ENCODE results near the gene SNRPA1.
A peak's percentile ranks its signal among the peaks of the same experiment; 100 is the strongest.

SNRPA1 gene

DNA sequence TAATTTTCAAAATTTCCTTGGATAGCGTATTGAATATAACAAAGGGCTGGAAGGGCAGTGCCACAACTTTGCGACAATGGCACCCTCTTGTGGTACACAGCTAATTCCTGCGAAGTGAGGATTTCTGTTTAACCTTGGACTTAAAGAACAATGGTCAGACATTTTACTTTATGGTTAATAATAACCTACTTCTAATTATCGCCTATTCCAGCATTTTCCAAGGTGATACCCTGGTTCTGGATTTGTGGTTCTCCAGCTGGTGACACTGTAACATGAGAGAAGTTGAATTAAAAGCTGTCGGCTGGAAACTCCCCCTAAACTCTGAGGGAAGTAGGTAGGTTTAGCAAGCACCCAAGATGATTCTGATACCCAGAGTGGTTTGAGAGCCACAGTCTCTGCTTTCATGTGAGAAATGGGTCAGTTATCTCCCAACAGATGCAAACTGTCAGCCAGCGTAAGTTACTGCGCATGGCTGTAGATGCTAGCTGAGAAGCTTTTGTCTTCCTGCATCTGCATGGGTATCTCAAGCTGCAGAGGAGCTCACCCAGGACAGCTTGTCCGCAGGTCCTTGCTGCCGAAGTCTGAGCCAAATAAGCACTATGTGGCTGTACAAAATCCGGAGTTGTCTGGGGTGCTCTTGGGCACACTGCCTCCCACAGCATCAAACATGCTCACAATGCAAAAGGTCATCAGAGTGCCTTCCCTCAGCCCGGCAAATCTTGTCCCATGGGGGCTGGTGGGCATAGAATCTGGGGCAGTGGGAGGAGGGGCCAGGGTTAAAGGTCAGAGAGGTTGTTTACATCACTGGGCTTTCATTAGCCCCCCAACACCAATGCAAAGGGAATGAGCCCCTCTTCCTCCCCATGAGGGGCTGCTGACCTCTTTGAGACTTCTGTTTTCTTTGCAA lies 36.6 kb downstream of the SNRPA1 start:
- DNase-seq (ENCODE audit: low read depth): no peak

DNA sequence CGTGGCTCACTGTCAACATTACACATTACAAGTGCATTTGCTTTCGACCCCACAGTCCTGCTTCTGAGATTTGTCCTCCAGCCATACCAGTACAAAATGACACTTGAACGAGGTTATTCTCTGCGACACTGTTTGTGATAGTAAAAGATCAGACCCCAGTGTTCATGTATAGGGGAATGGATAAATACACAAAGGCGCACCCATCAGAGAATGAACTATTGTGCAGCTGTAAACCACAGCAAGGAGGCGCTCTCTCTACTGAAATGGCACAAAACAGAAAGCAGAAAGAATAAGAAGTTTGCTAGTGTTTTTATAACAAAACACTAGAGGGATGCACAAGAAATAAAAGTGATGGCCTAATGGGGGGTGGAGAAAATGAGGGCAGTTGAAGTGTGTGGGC lies 38.3 kb downstream of the SNRPA1 start:
- no peak for DNase-seq (ENCODE audit: low read depth)

DNA sequence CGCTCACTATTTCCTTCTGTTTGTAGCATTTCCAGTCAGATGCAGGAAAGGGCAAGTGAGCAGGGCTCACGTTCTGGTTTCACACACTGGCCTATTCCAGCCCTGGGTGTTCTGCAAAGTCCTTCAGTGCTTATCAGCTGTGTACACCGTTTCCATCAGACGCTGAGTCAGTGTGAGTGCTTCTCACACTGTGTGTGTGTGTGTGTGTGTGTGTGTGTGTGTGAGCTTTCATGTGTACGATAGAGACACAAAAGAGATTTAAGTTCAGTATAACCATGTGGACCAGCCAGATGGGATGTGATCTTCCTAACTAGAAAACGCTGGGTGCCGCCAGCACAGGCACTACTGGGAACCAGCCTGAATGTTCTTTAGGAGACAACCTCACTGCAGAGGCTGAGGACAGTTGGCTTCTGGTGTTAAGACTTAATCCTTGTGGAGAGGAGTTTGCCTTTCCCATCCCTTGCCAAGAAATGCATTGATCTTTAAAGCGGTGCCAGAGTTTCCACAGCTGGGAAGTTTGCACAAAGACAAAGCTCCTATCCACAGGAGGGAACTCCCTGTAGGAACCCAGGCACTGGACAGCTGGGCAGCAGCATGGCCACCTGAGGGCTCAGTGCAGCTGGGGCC lies 39.3 kb downstream of the SNRPA1 start:
- no peak for DNase-seq (ENCODE audit: low read depth)

DNA sequence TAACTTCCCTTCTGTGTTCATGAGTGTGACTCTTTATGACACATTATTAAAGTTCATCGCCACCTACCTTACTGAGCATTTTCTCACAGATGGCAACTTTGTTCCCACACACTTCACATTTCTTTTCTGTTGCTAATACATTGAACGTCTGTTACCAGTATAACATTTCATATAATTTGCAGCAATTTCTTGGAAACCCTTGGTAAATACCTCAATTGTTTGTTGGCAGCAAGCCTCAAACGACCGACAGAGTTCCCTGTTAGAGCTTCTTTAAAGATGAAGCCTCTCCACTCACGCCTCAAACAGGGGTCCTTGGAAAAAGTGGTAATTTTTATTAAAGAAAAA lies 40.0 kb downstream of the SNRPA1 start:
- DNase-seq (ENCODE audit: low read depth): no peak

DNA sequence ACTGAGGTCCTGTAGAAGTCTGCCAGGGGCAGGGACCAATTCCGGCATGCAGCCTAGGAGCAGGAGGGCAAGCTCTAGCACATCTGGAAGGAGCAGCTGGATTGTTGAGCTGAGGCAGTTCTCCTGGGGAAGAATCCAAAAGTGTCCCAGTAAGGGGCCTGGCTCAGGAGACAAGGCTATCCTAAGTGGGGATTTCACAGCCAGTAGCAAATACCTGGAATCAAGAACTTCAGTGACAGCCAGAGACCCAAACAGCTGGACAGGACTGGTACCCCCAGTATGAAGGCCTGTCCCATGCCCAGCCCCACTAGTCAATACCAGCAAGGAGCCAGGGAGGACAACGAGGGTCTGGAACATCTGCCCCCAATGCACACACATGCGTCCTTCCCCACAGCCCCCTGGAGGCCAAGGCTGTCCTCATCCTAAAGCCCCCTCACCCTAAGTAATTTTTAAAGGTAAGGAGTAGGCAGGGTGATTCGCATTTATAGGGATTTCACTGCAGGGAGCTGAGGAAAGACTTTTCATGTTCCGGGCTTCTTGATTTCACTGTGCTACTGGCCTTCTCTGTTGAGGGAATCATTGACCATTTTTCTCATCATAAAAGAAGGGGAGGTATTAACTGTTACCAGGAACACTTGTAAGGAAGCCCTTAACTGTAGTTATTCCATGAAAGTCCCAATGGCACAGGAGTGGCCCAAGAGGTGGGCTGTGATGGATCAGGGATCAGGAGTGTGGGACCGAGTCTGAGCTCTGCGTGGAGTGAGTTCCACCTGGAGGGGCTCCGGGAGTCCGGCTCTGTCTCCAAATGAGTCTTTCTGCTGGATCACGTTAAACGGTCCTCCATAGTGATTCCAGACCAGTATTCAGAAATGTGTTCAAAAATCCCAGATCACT lies 40.6 kb downstream of the SNRPA1 start:
- no peak for DNase-seq (ENCODE audit: low read depth)

DNA sequence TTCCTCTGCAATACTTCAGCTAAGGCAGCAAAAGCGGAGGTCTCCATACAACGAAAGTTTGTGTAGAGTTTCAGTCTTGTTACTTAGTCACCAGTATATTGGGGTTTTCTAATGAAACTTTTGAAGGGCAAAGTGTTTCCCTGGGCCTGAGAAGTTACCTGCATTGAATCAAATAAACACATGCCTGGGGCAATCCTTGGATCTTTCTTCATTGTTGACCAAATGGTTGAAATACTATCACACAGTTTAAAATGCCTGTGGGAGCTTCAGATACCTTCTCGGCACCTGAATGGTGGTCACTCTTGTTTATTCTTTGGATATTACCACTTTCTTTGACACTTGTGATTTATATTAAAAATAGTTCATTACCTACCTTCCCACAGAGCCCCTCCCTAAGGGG lies 42.2 kb downstream of the SNRPA1 start:
- DNase-seq (ENCODE audit: low read depth): no peak

DNA sequence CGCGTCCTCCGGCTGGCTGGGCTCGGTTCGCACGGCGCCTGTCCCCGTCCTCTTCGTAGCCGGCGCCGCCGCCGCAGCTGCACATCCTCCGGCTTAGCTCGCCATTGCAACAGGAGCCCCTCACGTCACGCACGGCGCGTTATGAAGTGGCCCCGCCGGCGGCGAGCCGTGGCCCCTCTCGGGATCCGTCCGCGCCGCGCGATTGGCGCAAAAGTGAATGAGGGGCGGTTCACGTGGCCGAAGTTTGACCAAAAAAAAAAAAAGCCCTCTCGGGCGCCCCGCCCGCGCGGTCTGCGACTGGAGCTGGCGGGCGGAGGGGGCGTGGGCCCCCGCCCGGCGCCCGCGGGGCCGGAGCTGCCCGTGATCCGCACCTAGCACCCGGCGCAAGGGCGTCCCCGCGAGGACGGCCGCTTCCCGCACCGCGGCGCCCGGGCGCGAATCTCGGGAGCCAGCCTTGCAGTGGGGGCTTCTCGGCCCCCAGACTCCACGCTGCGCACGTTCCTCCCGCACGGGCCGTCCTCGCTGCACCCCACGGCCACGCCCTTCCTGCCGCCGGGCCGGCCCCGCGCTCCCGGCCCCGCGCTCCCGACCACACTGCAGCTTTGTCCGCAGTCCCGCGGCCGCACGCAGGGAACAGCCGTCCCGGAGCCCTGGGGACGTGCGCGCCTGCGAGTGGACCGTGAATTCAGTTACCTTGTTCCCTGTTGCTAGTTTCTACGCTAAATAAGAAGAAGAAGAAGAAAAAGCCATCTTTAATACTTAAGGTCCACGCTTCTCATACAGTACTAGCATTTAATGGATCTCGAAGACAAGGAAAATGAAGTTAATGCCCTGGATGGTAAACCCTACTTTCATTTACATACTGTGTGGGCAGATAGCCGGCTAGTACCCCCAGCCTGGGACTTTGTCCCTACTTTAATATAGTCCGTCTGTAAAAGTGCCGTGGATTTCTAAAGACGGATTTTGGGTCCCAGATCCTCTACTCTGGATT lies 42.9 kb downstream of the SNRPA1 start, which contains the start of gene CHSY1:
Gene CHSY1 (minus strand): TSS at position 219 of the 991 bp plus-strand sequence. CDS start 592 bp downstream, outside the sequence.
- peak; percentile 82 for DNase-seq (ENCODE audit: low read depth)

DNA sequence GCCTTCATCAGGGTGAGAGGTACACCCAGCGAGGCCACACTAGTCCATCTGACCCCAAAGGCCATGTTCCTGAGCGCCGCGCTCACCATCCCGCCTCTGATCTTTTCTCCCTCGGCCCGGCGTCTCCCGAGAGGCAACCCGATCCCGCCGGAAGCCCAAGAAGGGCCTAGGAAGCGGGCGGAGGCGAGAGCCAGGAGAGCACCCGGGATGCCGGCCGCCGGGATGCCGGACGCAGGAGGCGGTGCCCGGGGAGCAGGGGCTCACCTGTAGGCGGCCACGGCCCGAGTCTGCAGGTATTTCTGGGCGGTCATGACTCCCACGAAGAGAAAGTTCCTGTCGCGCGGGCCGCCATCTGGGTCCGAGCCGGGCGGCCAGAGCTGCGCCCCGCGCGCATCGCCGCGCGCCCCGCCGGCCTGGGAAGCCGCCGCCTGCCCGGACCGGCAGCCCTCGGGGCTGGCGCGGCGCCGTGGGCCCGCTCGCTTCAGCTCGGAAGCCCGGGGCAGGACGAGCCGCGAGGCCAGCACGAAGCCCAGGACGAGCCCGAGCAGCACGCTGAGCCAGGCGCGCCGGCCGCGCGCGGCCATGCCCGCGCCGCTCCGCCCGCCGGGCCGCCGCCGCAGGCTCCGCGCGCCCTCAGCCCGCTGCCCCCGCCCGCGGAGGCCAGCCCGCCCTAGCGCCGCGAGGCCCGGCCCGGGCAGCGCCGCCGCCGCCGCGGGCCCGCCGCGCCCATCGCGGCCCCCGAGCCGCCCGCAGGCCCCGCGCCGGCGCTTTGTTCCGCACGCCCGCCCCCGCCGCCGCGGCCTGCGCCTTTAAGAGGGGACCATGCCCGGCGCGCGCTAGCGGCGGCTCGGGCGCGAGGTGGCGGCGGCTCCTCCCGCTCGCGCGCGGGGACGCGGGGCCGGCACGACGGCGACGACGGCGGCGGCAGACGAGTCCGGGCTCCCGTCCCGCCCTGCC lies 43.9 kb downstream of the SNRPA1 start:
- DNase-seq (ENCODE audit: low read depth): peak; percentile 34

DNA sequence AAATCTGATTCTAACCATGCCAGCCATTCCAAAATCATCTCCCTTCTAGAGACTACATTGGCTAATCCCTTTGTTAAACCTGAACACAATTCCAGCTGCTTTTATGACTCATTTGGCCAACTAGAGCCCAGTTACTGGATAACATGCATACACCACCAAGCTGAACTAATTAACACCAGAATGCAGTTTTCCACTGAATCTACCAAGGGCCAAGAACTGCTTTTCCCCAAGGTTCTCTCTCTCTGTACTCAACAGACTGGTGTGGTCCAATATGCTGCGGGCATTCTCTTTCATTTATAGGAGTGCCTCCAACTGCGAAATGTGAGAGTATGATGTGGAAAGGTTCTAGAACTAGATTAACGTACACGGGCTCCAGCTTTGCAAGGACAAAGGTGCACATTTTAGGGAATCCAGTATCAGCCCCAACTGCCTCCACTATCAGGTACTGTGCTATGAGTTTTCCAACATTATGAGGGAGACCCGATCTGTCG lies 44.7 kb downstream of the SNRPA1 start:
- no peak for DNase-seq (ENCODE audit: low read depth)

DNA sequence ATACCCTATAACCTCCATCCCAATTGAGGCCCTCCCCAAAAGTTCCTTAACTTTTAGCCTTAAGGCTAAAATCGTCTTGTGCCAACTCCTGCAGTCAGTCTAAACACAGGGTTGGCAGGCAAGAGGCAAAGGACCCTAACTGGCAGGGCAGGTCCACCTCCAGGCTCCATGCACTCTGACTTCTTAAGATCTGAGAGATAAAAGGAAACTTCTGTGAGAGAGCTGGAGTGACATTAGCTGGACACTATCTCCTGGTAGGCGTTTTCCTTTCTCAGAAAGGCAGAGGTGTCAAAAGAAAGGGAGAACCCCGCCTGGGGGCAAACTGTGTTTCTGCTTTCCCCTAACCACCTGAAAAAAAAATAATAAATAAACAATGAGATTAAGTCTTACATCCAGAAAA lies 46.8 kb downstream of the SNRPA1 start:
- DNase-seq (ENCODE audit: low read depth): no peak

DNA sequence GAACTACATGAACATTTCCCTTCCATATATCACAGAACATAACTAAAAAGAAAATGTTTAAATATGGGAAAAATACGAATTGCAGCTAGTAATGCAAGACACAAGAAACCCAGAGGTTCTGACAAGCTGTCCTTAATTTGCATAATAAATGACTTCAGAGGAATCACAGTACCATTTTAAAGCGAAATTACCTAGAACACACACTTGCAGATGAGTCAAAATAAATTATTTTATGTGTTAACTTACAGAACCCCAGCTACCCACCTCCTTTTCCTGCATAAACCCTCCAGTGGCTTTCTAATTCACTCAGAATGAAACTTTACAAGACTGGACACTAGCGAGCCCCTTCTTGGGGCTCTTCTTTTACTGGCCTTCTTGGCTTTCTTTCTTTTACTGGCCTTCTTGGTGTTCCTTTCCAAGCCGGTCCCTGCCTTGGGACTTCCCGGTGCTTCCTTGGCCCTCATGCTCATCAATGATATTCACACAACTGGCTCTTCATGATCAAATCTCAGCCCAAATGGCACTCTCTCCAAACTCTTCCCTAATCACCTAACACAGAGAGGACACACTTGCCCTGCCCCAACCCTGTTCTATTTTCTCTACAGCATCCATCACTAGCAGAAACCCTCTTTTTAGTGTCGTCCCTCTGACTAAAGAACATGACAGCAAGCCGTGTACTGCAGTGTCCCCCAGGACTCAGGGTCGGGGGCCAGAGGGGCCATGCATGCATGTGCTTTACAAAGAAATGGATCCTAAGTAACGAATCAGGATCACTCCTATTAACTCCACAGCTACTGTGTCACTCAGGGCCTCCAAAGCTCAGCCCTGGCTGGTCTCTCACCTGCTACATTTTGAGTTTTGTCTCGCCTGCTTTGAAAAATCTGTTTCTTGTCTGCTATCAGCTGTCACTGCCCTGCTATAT lies 48.0 kb downstream of the SNRPA1 start:
- no peak for DNase-seq (ENCODE audit: low read depth)

DNA sequence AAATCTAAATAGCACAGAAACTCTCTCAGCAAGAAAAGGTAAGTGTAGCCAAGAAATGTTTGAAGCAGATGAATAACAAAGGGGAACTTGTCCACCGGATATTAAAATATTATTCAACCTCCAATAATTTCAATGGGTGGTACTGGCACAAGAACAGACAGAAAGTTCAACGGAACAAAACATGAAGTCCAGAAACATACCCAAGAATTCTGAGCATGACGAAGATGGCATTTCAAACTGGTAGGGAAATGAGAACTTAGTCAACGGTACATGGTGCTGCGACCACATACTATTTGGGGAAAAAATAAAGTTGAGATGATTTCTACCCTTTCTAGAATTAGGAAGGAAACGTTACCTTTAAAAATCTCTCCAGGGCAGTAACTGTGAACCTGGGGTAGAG lies 48.7 kb downstream of the SNRPA1 start:
- DNase-seq (ENCODE audit: low read depth): no peak

DNA sequence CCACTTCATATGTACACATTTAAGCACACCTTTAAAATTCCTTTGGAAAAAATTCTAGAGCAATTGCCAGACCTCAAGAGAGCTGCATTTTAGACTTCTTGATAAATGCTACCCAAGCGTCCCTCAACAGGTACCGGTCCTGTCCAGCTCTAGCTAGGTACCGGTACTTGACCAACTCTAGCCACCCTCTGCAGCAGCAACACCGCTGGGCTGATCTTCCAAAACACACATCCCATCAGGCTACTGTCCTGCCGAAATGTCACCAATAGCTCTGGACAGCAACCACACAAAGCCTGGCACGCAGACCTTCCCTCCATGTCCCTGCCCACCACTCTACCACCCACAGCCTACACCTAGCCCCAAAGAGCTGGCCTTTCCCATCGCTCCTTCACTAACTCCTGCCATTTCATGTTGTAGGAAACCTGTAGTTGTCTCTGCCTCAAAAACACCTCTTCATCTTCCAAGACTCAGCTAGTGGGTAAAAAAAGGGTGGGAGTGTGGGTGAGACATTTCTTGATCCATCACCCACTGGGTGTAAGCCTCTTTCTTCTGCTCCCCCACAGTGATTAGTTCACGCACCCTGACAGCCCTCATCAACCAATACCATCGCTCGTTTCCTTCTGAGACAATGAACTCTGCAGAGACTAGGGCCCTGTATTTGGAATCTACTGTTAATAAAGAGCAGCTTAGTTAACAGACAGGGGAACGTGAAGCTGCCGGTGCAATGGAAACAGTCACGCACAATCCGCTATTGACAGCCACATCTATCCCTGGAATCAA lies 50.0 kb downstream of the SNRPA1 start:
- no peak for DNase-seq (ENCODE audit: low read depth)

DNA sequence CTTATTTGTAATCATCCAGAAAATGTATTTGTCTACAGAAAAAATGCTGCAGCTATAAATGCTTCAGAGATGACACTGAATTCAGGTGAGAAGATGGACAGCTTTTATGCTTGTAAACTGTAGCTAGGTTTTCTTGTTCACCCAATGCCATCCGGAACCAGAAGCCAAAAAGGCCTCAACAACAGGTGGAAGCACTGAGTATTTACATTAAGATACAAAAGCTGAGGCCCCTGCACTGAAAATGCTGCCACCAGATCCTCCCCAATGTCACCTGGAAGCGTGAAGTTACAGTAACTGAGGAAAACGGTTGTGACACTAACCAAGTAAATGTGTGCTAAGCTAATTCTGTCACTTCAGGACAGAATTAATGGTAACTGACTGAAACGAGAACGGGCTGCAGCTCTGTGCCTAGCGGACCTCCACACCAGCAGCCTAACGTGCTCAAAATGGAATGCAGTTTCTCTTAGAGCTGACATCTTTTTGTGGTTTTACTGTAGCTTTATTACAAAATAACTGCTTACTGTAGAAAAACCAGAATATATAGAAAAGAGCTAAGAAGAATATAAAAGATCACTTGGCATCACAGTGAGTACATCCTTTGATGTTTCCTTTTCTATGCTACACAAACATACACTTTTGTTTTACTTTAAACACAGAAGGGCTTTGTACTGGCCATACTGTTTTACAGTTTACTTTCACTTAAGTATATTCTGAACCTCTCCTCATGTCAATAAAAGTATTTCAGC lies 50.8 kb downstream of the SNRPA1 start:
- no peak for DNase-seq (ENCODE audit: low read depth)

DNA sequence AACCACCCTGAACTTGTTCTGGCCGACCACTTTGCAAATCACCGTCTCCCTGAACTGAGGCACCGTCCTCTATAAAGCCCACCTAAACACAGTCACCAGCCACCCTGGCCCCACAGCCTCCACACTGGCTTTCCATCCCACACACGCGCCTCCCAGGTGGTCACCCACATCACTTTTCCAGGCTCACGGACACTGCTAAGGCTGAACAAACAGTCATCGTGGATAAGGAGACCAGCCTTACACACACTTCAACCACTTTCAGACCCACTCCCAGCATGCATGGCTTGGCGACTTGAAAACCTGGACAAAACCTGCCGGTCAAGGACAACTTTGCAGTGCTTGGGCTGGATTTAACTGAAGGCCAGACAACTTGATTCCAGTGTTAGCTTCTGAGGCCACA lies 51.6 kb downstream of the SNRPA1 start:
- DNase-seq (ENCODE audit: low read depth): no peak

DNA sequence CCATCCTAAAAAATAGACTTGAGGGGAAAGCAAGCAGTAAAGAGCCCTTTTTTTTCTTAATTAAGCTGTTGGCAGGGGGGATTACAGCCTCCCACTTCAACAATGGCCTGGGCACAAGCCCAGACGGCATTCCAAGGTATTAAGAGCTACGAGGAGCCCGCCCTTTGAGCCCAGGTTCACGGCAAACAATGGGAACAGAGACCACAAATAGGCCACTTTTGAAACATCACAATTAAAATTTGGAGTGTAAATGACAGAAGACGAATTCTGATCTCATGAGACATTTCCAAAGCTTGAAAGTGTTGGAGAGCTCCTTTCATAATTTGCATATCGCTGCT lies 52.1 kb downstream of the SNRPA1 start:
- DNase-seq (ENCODE audit: low read depth): no peak

Measured in stimulated activated CD8-positive, alpha-beta memory T cell treated with anti-CD3 and anti-CD28 coated beads, Interleukin-4, amount 100 ng/mL, for 24 hours (primary cell).